ENCODE results near the gene TENM3. TPM values are rescaled to one million over a fixed set of nuclear protein-coding genes. Genes with fewer than 3 reads are reported as not detected.

TENM3 gene
- total RNA-seq, 1 experiment from 2014 or later = 71.0 TPM

DNA sequence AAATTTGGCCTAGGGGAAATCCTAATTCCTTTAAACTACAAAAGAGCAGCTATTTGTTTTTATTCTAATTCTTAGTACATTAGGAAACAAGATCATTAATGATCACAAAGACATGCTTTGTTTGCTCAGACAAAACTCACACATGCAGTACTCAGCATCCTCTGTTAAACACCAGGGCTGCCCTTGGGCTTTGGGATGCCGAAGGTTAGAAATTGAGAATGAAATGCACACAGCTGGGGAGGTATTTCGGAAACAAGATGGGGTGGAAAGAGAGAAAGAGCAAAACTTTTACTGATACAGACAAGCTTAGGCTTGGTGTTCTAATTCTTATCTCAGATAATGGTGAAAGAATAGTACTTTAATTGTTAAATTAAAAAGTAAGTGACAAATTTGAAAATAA lies 451.3 kb downstream of the TENM3 start:
- H3K4me3 Mint-ChIP-seq = no peak overlapping the region
- no peaks in the 10 kb centered on the region for H3K27me3 Mint-ChIP-seq (ENCODE audit: low read depth)
- H3K27ac Mint-ChIP-seq = peak overlapping the region; percentile 93; the same call in 1 of the 2 replicates
- TF ChIP-seq ZNF138 (CRISPR knock-in tag; conservative IDR thresholded peaks at IDR 0.05) (no peak), CREB1 (CRISPR knock-in tag; IDR thresholded peaks at IDR 0.05) (no peak), GRHL2 (CRISPR knock-in tag; IDR thresholded peaks at IDR 0.05; ENCODE audit: insufficient replicate concordance, severe bottlenecking) (no peak), JAZF1 (CRISPR knock-in tag; IDR thresholded peaks at IDR 0.05) (no peak)
- TF ChIP-seq, protein P1, sequence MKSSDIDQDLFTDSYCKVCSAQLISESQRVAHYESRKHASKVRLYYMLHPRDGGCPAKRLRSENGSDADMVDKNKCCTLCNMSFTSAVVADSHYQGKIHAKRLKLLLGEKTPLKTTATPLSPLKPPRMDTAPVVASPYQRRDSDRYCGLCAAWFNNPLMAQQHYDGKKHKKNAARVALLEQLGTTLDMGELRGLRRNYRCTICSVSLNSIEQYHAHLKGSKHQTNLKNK (CRISPR knock-in tag; IDR thresholded peaks at IDR 0.05) = no peak
- TF ChIP-seq, protein P2, sequence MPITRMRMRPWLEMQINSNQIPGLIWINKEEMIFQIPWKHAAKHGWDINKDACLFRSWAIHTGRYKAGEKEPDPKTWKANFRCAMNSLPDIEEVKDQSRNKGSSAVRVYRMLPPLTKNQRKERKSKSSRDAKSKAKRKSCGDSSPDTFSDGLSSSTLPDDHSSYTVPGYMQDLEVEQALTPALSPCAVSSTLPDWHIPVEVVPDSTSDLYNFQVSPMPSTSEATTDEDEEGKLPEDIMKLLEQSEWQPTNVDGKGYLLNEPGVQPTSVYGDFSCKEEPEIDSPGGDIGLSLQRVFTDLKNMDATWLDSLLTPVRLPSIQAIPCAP (CRISPR knock-in tag; IDR thresholded peaks at IDR 0.05) = no peak
- ATAC-seq (no peak), DNase-seq (ENCODE audit: low spot score) (no peak)
- peaks cover 22% of the 10 kb centered on the region for H3K4me1 Mint-ChIP-seq
- ChIA-PET CTCF (no interaction called here), POLR2A (no interaction called here)
- no peaks in the 10 kb centered on the region for H3K9me3 Mint-ChIP-seq
- peaks cover 18% of the 10 kb centered on the region for H3K36me3 Mint-ChIP-seq

DNA sequence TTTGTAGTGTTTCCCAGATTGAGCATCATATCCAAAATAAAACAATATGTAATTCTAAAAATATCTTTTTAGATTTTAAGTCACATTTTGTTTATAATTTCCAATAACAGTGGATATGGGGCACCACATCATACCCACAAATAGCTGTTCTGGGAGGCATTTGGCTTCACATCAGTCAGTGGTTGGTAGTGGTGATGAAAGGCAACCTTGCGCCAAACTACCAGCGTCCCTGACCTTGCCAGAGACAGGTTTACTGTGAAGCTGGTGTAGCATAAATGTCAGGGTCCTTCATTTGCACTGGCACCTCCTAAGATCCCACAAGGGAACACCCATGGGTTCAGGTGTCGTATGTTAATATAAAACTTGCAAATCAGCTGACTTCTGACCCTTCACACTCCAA lies 451.8 kb downstream of the TENM3 start:
- H3K36me3 Mint-ChIP-seq = peaks cover 15% of the 10 kb centered on the region
- TF ChIP-seq ESRRA (CRISPR knock-in tag; IDR thresholded peaks at IDR 0.05; ENCODE audit: borderline replicate concordance) = no peak
- no peak for TF ChIP-seq CREB1 (CRISPR knock-in tag; IDR thresholded peaks at IDR 0.05)
- TF ChIP-seq, protein P3, sequence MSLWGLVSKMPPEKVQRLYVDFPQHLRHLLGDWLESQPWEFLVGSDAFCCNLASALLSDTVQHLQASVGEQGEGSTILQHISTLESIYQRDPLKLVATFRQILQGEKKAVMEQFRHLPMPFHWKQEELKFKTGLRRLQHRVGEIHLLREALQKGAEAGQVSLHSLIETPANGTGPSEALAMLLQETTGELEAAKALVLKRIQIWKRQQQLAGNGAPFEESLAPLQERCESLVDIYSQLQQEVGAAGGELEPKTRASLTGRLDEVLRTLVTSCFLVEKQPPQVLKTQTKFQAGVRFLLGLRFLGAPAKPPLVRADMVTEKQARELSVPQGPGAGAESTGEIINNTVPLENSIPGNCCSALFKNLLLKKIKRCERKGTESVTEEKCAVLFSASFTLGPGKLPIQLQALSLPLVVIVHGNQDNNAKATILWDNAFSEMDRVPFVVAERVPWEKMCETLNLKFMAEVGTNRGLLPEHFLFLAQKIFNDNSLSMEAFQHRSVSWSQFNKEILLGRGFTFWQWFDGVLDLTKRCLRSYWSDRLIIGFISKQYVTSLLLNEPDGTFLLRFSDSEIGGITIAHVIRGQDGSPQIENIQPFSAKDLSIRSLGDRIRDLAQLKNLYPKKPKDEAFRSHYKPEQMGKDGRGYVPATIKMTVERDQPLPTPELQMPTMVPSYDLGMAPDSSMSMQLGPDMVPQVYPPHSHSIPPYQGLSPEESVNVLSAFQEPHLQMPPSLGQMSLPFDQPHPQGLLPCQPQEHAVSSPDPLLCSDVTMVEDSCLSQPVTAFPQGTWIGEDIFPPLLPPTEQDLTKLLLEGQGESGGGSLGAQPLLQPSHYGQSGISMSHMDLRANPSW (CRISPR knock-in tag; conservative IDR thresholded peaks at IDR 0.05; ENCODE audit: low read depth) = no peak
- TF ChIP-seq GABPB1 (CRISPR knock-in tag; IDR thresholded peaks at IDR 0.05) = no peak
- TF ChIP-seq GRHL2 (CRISPR knock-in tag; IDR thresholded peaks at IDR 0.05; ENCODE audit: insufficient replicate concordance, severe bottlenecking) = no peak
- TF ChIP-seq, protein P4, sequence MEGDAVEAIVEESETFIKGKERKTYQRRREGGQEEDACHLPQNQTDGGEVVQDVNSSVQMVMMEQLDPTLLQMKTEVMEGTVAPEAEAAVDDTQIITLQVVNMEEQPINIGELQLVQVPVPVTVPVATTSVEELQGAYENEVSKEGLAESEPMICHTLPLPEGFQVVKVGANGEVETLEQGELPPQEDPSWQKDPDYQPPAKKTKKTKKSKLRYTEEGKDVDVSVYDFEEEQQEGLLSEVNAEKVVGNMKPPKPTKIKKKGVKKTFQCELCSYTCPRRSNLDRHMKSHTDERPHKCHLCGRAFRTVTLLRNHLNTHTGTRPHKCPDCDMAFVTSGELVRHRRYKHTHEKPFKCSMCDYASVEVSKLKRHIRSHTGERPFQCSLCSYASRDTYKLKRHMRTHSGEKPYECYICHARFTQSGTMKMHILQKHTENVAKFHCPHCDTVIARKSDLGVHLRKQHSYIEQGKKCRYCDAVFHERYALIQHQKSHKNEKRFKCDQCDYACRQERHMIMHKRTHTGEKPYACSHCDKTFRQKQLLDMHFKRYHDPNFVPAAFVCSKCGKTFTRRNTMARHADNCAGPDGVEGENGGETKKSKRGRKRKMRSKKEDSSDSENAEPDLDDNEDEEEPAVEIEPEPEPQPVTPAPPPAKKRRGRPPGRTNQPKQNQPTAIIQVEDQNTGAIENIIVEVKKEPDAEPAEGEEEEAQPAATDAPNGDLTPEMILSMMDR (IDR thresholded peaks at IDR 0.05) = no peak
- TF ChIP-seq MYBL2 (CRISPR knock-in tag; IDR thresholded peaks at IDR 0.05) = no peak
- TF ChIP-seq, protein P5, sequence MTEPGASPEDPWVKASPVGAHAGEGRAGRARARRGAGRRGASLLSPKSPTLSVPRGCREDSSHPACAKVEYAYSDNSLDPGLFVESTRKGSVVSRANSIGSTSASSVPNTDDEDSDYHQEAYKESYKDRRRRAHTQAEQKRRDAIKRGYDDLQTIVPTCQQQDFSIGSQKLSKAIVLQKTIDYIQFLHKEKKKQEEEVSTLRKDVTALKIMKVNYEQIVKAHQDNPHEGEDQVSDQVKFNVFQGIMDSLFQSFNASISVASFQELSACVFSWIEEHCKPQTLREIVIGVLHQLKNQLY (CRISPR knock-in tag; IDR thresholded peaks at IDR 0.05) = no peak
- no peak for TF ChIP-seq ELF4 (CRISPR knock-in tag; IDR thresholded peaks at IDR 0.05; ENCODE audit: low read depth)
- TF ChIP-seq CREM (CRISPR knock-in tag; IDR thresholded peaks at IDR 0.05) = no peak
- TF ChIP-seq SMAD4 (CRISPR knock-in tag; IDR thresholded peaks at IDR 0.05) = no peak
- TF ChIP-seq, protein P6, sequence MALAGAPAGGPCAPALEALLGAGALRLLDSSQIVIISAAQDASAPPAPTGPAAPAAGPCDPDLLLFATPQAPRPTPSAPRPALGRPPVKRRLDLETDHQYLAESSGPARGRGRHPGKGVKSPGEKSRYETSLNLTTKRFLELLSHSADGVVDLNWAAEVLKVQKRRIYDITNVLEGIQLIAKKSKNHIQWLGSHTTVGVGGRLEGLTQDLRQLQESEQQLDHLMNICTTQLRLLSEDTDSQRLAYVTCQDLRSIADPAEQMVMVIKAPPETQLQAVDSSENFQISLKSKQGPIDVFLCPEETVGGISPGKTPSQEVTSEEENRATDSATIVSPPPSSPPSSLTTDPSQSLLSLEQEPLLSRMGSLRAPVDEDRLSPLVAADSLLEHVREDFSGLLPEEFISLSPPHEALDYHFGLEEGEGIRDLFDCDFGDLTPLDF (CRISPR knock-in tag; IDR thresholded peaks at IDR 0.05) = no peak
- TF ChIP-seq, protein P2 (CRISPR knock-in tag; IDR thresholded peaks at IDR 0.05) = no peak
- TF ChIP-seq ATF1 (CRISPR knock-in tag; IDR thresholded peaks at IDR 0.05) = no peak
- TF ChIP-seq NR2C2 (CRISPR knock-in tag; IDR thresholded peaks at IDR 0.05) = no peak
- TF ChIP-seq ZNF121 (CRISPR knock-in tag; IDR thresholded peaks at IDR 0.05) = no peak
- TF ChIP-seq ZNF396 (CRISPR knock-in tag; IDR thresholded peaks at IDR 0.05; ENCODE audit: borderline replicate concordance) = no peak
- H3K4me3 Mint-ChIP-seq = no peak overlapping the region
- H3K9me3 Mint-ChIP-seq = no peaks in the 10 kb centered on the region
- ChIA-PET POLR2A (no interaction called here), CTCF (no interaction called here)
- H3K4me1 Mint-ChIP-seq = peaks cover 26% of the 10 kb centered on the region
- H3K27me3 Mint-ChIP-seq (ENCODE audit: low read depth) = no peaks in the 10 kb centered on the region
- H3K27ac Mint-ChIP-seq = no peak overlapping the region
- DNase-seq (ENCODE audit: low spot score) = no peak
- no peak for ATAC-seq
